ENCODE results near the gene VTA1. TPM values are rescaled to one million over a fixed set of nuclear protein-coding genes. Genes with fewer than 3 reads are reported as not detected.

Gene VTA1
- total and polyA plus RNA-seq, 9 donors, result 42.0 to 59.0 (median 55.0) TPM

- H3K27ac ChIP-seq (ENCODE audit: low read length), result no peak overlapping the region
- no peaks in the 10 kb centered on the region for H3K36me3 ChIP-seq (ENCODE audit: control insufficient read depth, insufficient read depth, low read length)
- H3K27me3 ChIP-seq (ENCODE audit: control insufficient read depth, insufficient read depth, low read length), result no peaks in the 10 kb centered on the region
- no peak for DNase-seq
- WGBS (ENCODE audit: insufficient coverage), result no CpG with 5 or more reads among the region's 2 CpGs
- no peak overlapping the region for H3K4me3 ChIP-seq (ENCODE audit: low read length)
- H3K9me3 ChIP-seq (replicated peaks; ENCODE audit: control insufficient read depth, low read depth, low read length), result no peaks in the 10 kb centered on the region
- H3K4me1 ChIP-seq (ENCODE audit: control insufficient read depth, insufficient read depth, low read length), result no peaks in the 10 kb centered on the region
Observed at GRCh38 chr6:142255785-142256184, 108.7 kb downstream of the VTA1 start.

GRCh38 chr6:142258305-142258704, 111.2 kb downstream of the VTA1 start:
- H3K4me3 ChIP-seq (ENCODE audit: low read length), result no peak overlapping the region
- H3K4me1 ChIP-seq (ENCODE audit: control insufficient read depth, insufficient read depth, low read length), result no peaks in the 10 kb centered on the region
- 92% methylated on average over 2 of the region's 6 CpGs for WGBS (ENCODE audit: insufficient coverage)
- no peaks in the 10 kb centered on the region for H3K9me3 ChIP-seq (replicated peaks; ENCODE audit: control insufficient read depth, low read depth, low read length)
- DNase-seq, result no peak
- no peak overlapping the region for H3K27ac ChIP-seq (ENCODE audit: low read length)
- no peaks in the 10 kb centered on the region for H3K27me3 ChIP-seq (ENCODE audit: control insufficient read depth, insufficient read depth, low read length)
- no peaks in the 10 kb centered on the region for H3K36me3 ChIP-seq (ENCODE audit: control insufficient read depth, insufficient read depth, low read length)

- Histone ChIP-seq H3K36me3 (ENCODE audit: control insufficient read depth, insufficient read depth, low read length) (no peaks in the 10 kb centered on the region), H3K4me1 (ENCODE audit: control insufficient read depth, insufficient read depth, low read length) (no peaks in the 10 kb centered on the region), H3K4me3 (ENCODE audit: low read length) (no peak overlapping the region), H3K27me3 (ENCODE audit: control insufficient read depth, insufficient read depth, low read length) (no peaks in the 10 kb centered on the region), H3K9me3 (replicated peaks; ENCODE audit: control insufficient read depth, low read depth, low read length) (no peaks in the 10 kb centered on the region), H3K27ac (ENCODE audit: low read length) (no peak overlapping the region)
- 95% methylated on average over 5 of the region's 8 CpGs for WGBS (ENCODE audit: insufficient coverage)
- no peak for DNase-seq
Observed at GRCh38 chr6:142258757-142259156, 111.7 kb downstream of the VTA1 start.

- no peaks in the 10 kb centered on the region for H3K36me3 ChIP-seq (ENCODE audit: control insufficient read depth, insufficient read depth, low read length)
- no peak for DNase-seq
- no peaks in the 10 kb centered on the region for H3K4me1 ChIP-seq (ENCODE audit: control insufficient read depth, insufficient read depth, low read length)
- H3K27me3 ChIP-seq (ENCODE audit: control insufficient read depth, insufficient read depth, low read length), result no peaks in the 10 kb centered on the region
- H3K4me3 ChIP-seq (ENCODE audit: low read length), result no peak overlapping the region
- no peaks in the 10 kb centered on the region for H3K9me3 ChIP-seq (replicated peaks; ENCODE audit: control insufficient read depth, low read depth, low read length)
- no CpG with 5 or more reads among the region's 3 CpGs for WGBS (ENCODE audit: insufficient coverage)
- H3K27ac ChIP-seq (ENCODE audit: low read length), result no peak overlapping the region
Observed at GRCh38 chr6:142260748-142261147, 113.7 kb downstream of the VTA1 start.

- no peaks in the 10 kb centered on the region for H3K9me3 ChIP-seq (replicated peaks; ENCODE audit: control insufficient read depth, low read depth, low read length)
- no peaks in the 10 kb centered on the region for H3K4me1 ChIP-seq (ENCODE audit: control insufficient read depth, insufficient read depth, low read length)
- no peak for DNase-seq
- H3K27ac ChIP-seq (ENCODE audit: low read length), result no peak overlapping the region
- no peaks in the 10 kb centered on the region for H3K27me3 ChIP-seq (ENCODE audit: control insufficient read depth, insufficient read depth, low read length)
- H3K4me3 ChIP-seq (ENCODE audit: low read length), result no peak overlapping the region
- H3K36me3 ChIP-seq (ENCODE audit: control insufficient read depth, insufficient read depth, low read length), result no peaks in the 10 kb centered on the region
Observed at GRCh38 chr6:142262231-142262630, 115.2 kb downstream of the VTA1 start.

GRCh38 chr6:142265476-142265875, 118.4 kb downstream of the VTA1 start:
- H3K4me3 ChIP-seq (ENCODE audit: low read length), result no peak overlapping the region
- no peaks in the 10 kb centered on the region for H3K27me3 ChIP-seq (ENCODE audit: control insufficient read depth, insufficient read depth, low read length)
- WGBS (ENCODE audit: insufficient coverage), result no CpG with 5 or more reads among the region's 1 CpG
- H3K27ac ChIP-seq (ENCODE audit: low read length), result no peak overlapping the region
- H3K9me3 ChIP-seq (replicated peaks; ENCODE audit: control insufficient read depth, low read depth, low read length), result no peaks in the 10 kb centered on the region
- DNase-seq, result no peak
- no peaks in the 10 kb centered on the region for H3K4me1 ChIP-seq (ENCODE audit: control insufficient read depth, insufficient read depth, low read length)
- H3K36me3 ChIP-seq (ENCODE audit: control insufficient read depth, insufficient read depth, low read length), result no peaks in the 10 kb centered on the region

GRCh38 chr6:142266060-142266459, 119.0 kb downstream of the VTA1 start:
- WGBS (ENCODE audit: insufficient coverage), result 72% methylated on average over 3 of the region's 4 CpGs
- H3K27ac ChIP-seq (ENCODE audit: low read length), result no peak overlapping the region

GRCh38 chr6:142271476-142271875, 124.4 kb downstream of the VTA1 start:
- Histone ChIP-seq H3K4me1 (ENCODE audit: control insufficient read depth, insufficient read depth, low read length) (no peaks in the 10 kb centered on the region), H3K27ac (ENCODE audit: low read length) (no peak overlapping the region), H3K27me3 (ENCODE audit: control insufficient read depth, insufficient read depth, low read length) (no peaks in the 10 kb centered on the region), H3K9me3 (replicated peaks; ENCODE audit: control insufficient read depth, low read depth, low read length) (no peaks in the 10 kb centered on the region), H3K36me3 (ENCODE audit: control insufficient read depth, insufficient read depth, low read length) (no peaks in the 10 kb centered on the region), H3K4me3 (ENCODE audit: low read length) (no peak overlapping the region)
- WGBS (ENCODE audit: insufficient coverage), result no CpG with 5 or more reads among the region's 1 CpG
- DNase-seq, result no peak

More at GRCh38 chr6:142266060-142266459, 119.0 kb downstream of the VTA1 start:
- H3K4me1 ChIP-seq (ENCODE audit: control insufficient read depth, insufficient read depth, low read length), result no peaks in the 10 kb centered on the region
- H3K9me3 ChIP-seq (replicated peaks; ENCODE audit: control insufficient read depth, low read depth, low read length), result no peaks in the 10 kb centered on the region
- H3K4me3 ChIP-seq (ENCODE audit: low read length), result no peak overlapping the region
- H3K36me3 ChIP-seq (ENCODE audit: control insufficient read depth, insufficient read depth, low read length), result no peaks in the 10 kb centered on the region
- no peaks in the 10 kb centered on the region for H3K27me3 ChIP-seq (ENCODE audit: control insufficient read depth, insufficient read depth, low read length)
- no peak for DNase-seq

Other genes with a start within 250 kb of the VTA1 start
- not detected for gene GJE1, start 14.3 kb upstream of the VTA1 start, total RNA-seq
- gene GJE1, start 14.3 kb upstream of the VTA1 start, polyA plus RNA-seq (ENCODE audit: insufficient read depth in 1 of 8, insufficient read length in 8 of 8, low replicate concordance in 1 of 8), result not detected
- 0.09 TPM for gene NMBR, start 141 bp upstream of the VTA1 start, total RNA-seq
- under 1 TPM in 4 of 8 donors, not detected in 4; 0.15 to 0.36 (median 0.22) TPM for gene NMBR, start 141 bp upstream of the VTA1 start, polyA plus RNA-seq (ENCODE audit: insufficient read depth in 1 of 8, insufficient read length in 8 of 8, low replicate concordance in 1 of 8)
- 12.1 TPM for gene ADGRG6, start 154.7 kb downstream of the VTA1 start, total RNA-seq
- 10 to 100 TPM in 4 of 8 donors, 1 to 10 TPM in 4; 6.2 to 13.9 (median 9.5) TPM for gene ADGRG6, start 154.7 kb downstream of the VTA1 start, polyA plus RNA-seq (ENCODE audit: insufficient read depth in 1 of 8, insufficient read length in 8 of 8, low replicate concordance in 1 of 8)

Data from muscle of leg (tissue), 11 donors.